ENCODE data around the gene SCUBE3. TPM values are rescaled to one million over a fixed set of nuclear protein-coding genes. Genes with fewer than 3 reads are reported as not detected.
A peak's percentile ranks its signal among the peaks of the same experiment; 100 is the strongest.

Gene SCUBE3
- total and polyA plus RNA-seq, 9 of the 15 experiments (the other 6 are each of a cell fraction or from before 2014, with no cell fraction given): 0.01 to 0.11 TPM; not detected in 7

DNA sequence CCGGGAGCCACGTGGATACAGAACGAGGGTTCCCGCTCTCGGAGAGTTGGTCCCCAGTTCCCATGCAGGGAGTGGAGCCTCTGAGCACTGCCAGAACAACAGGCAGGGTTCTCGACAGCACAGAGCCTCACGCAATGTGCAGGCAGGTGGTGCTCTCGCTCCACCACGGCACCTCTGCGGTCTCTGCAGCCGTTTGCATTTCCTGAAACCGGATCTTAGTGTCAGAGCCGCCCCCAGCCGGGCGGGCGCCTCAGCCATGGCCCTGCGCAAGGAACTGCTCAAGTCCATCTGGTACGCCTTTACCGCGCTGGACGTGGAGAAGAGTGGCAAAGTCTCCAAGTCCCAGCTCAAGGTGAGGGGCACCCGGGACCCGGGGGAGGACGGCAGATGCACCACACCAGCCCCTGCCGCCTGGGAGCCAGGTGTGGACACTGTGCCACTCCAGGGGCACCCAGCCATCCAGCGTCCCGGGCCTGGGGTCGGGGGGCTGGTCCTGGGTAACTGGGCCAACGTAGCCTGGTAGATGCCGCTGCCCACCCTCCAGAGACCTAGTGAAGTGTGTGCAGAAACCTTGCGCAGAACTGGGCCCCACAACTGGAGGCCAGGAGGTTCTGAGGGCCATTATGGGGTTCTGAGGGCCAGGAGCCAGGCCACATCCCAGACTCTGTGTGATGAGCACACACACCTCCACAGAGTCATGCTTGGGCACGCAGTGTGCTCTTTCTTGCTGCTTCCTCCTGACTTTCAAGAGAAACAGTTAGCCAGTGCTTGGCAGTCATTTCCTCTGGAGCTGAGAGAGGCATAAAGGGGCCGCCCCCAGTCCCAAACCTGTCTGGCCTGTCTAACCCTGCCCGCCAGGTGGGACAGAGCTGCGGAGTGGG, 84.1 kb downstream of the SCUBE3 start, which contains the start of gene DEF6 (continued):
- no peak for TF ChIP-seq ZNF518B (CRISPR knock-in tag; IDR thresholded peaks at IDR 0.05)
- TF ChIP-seq ATF7 (IDR thresholded peaks at IDR 0.05): peak; percentile 67
- 0 out of 2 replicates have a peak, but pooled peaks have one; percentile 45 for TF ChIP-seq ZEB2 (IDR thresholded peaks at IDR 0.05)
- no peak for TF ChIP-seq ZNF586 (CRISPR knock-in tag; conservative IDR thresholded peaks at IDR 0.05)
- TF ChIP-seq ETV5 (CRISPR knock-in tag; IDR thresholded peaks at IDR 0.05; ENCODE audit: low read depth): peak; percentile 99
- peak; percentile 97 for TF ChIP-seq REST (IDR thresholded peaks at IDR 0.05; ENCODE audit: borderline replicate concordance)
- TF ChIP-seq REST (CRISPR knock-in tag; IDR thresholded peaks at IDR 0.05; ENCODE audit: low read depth): peak; percentile 9; the same call in 1 of the 2 replicates
- TF ChIP-seq ZNF445 (CRISPR knock-in tag; IDR thresholded peaks at IDR 0.05; ENCODE audit: low read depth): no peak
- 0 out of 2 replicates have a peak, but pooled peaks have one; percentile 9 for TF ChIP-seq E2F4 (CRISPR knock-in tag; IDR thresholded peaks at IDR 0.05; ENCODE audit: low read depth)
- TF ChIP-seq NR1H2 (CRISPR knock-in tag; IDR thresholded peaks at IDR 0.05): no peak
